K562 (cell line): ENCODE results near the gene LTA. TPM values are rescaled to one million over a fixed set of nuclear protein-coding genes. Genes with fewer than 3 reads are reported as not detected.

ENCODE experiments used
- ARHGAP35 ChIP-seq: fragments of 450-650 bp; IDR thresholded peaks from 2 replicates; pipeline ENCODE4 v1.6.1; 2018; ENCODE audit not compliant: partially characterized antibody
- ATF7 ChIP-seq: fragments of 450-650 bp; IDR thresholded peaks from 2 replicates; pipeline ENCODE4 v1.7.1; 2014; ENCODE audit warnings: mild to moderate bottlenecking, moderate library complexity
- CBX8 ChIP-seq: fragments of 200-600 bp; sonication (generic); IDR thresholded peaks from 2 replicates; pipeline ENCODE4 v1.6.1; 2012; ENCODE audit warnings: borderline replicate concordance, mixed run types, low read depth, mild to moderate bottlenecking, moderate library complexity, mixed read lengths, low read length, control low read depth, inconsistent platforms; ENCODE audit not compliant: poor library complexity, severe bottlenecking; ENCODE audit errors: extremely low read depth
- FOS ChIP-seq: IDR thresholded peaks from 3 replicates; pipeline ENCODE4 v1.6.1; 2011; ENCODE audit not compliant: insufficient read length; ENCODE audit errors: extremely low read depth
- KLF13 ChIP-seq: fragments of 450-650 bp; IDR thresholded peaks from 2 replicates; pipeline ENCODE4 v1.6.1; 2016; ENCODE audit warnings: missing genetic modification characterization, low read depth, mild to moderate bottlenecking, missing compliant biosample characterization, moderate library complexity, borderline replicate concordance
- MEF2A ChIP-seq: IDR thresholded peaks from 2 replicates; pipeline ENCODE4 v1.6.1; 2011; ENCODE audit warnings: low read depth, mild to moderate bottlenecking, low read length, moderate library complexity; ENCODE audit not compliant: control insufficient read depth
- MIER1 ChIP-seq: fragments of 450-650 bp; IDR thresholded peaks from 2 replicates; pipeline ENCODE4 v1.6.1; 2016; ENCODE audit warnings: antibody characterized with exemption, mild to moderate bottlenecking, low read depth
- MTA2 ChIP-seq: fragments of 450-650 bp; IDR thresholded peaks from 2 replicates; pipeline ENCODE4 v1.6.1; 2016; ENCODE audit warnings: low read depth
- NCOR1 ChIP-seq: fragments of 450-650 bp; IDR thresholded peaks from 2 replicates; pipeline ENCODE4 v1.6.1; 2016; ENCODE audit warnings: mild to moderate bottlenecking, moderate library complexity
- NKRF ChIP-seq: fragments of 450-650 bp; IDR thresholded peaks from 2 replicates; pipeline ENCODE4 v1.6.1; 2016; ENCODE audit warnings: borderline replicate concordance
- NONO ChIP-seq, 2 experiments: fragments of 200-400 bp in 1 of 2; fragments of 450-650 bp in 1 of 2; formaldehyde crosslinking in 1 of 2; IDR thresholded peaks; 2 replicates each; pipeline ENCODE4 v1.6.1; 2017; ENCODE audit warnings: low read depth in 2 of 2, mild to moderate bottlenecking in 2 of 2, moderate library complexity in 2 of 2, low read length in 1 of 2
- PTRF ChIP-seq: fragments of 450-650 bp; IDR thresholded peaks from 2 replicates; pipeline ENCODE4 v1.6.1; 2016; ENCODE audit warnings: mild to moderate bottlenecking, missing genetic modification characterization, missing compliant biosample characterization
- SAFB ChIP-seq: fragments of 200-400 bp; formaldehyde crosslinking; IDR thresholded peaks from 2 replicates; pipeline ENCODE4 v1.6.1; 2017; ENCODE audit warnings: low read depth, low read length, borderline replicate concordance
- SAP30 ChIP-seq: fragments of 200-600 bp; sonication (generic); IDR thresholded peaks from 2 replicates; pipeline ENCODE4 v1.6.1; 2012; ENCODE audit warnings: borderline replicate concordance, low read depth, mild to moderate bottlenecking, moderate library complexity, low read length, control low read depth, inconsistent platforms; ENCODE audit not compliant: insufficient read depth, poor library complexity, severe bottlenecking
- SIRT6 ChIP-seq: IDR thresholded peaks from one replicate; pipeline ENCODE4 v1.6.1; 2012; ENCODE audit warnings: low read depth, mild to moderate bottlenecking, control low read depth, inconsistent platforms, low read length, moderate library complexity
- SIX5 ChIP-seq, 2 experiments: IDR thresholded peaks; 2 replicates each; pipeline ENCODE4 v1.6.1; 2011; ENCODE audit warnings: low read length in 2 of 2, borderline replicate concordance in 1 of 2, low read depth in 1 of 2, mild to moderate bottlenecking in 1 of 2, moderate library complexity in 1 of 2; ENCODE audit not compliant: insufficient read depth in 1 of 2
- SMAD3 ChIP-seq: fragments of 450-650 bp; formaldehyde crosslinking; conservative IDR thresholded peaks from 2 replicates; pipeline ENCODE4 v1.4.0; 2020; ENCODE audit warnings: mild to moderate bottlenecking
- SNIP1 ChIP-seq: fragments of 450-650 bp; IDR thresholded peaks from 2 replicates; pipeline ENCODE4 v1.7.1; 2017; ENCODE audit warnings: low read depth, mild to moderate bottlenecking
- THRB ChIP-seq: fragments of 450-650 bp; formaldehyde crosslinking; conservative IDR thresholded peaks from 2 replicates; pipeline ENCODE4 v1.4.0; 2022; ENCODE audit warnings: mild to moderate bottlenecking, missing genetic modification characterization
- XRCC5 ChIP-seq: fragments of 200-400 bp; formaldehyde crosslinking; IDR thresholded peaks from 2 replicates; pipeline ENCODE4 v1.6.1; 2017; ENCODE audit warnings: low read depth, mild to moderate bottlenecking, low read length
- ZNF668 ChIP-seq: fragments of 250-450 bp; sonication (Bioruptor Pico); IDR thresholded peaks from 2 replicates; pipeline ENCODE4 v1.8.0; 2022; ENCODE audit warnings: mild to moderate bottlenecking, inconsistent platforms
- ZNF699 ChIP-seq: fragments of 250-450 bp; sonication (Bioruptor Pico); IDR thresholded peaks from 2 replicates; pipeline ENCODE4 v1.8.0; 2021; ENCODE audit warnings: mild to moderate bottlenecking, moderate library complexity; ENCODE audit not compliant: insufficient replicate concordance
- ZNF778 ChIP-seq: fragments of 450-650 bp; formaldehyde crosslinking; IDR thresholded peaks from 2 replicates; pipeline ENCODE4 v1.4.0; 2020; ENCODE audit warnings: mild to moderate bottlenecking, moderate library complexity
- polyA plus RNA-seq, 8 experiments: library from polyadenylated mRNA; depleted of rRNA in 4 of 8; stranded (reverse) in 5 of 8; unstranded in 3 of 8; fragments of >200 nt; fragmentation: Nextera tagmentation in 2 of 8; fragmentation: Illumina TruSeq in 1 of 8; extraction: Ambion mirVana in 2 of 8; extraction: Trizol in 1 of 8; gene quantifications; 2 replicates each; pipeline versions ENCODE4 v1.2.1 to v1.2.3, GENCODE V29; 2011 to 2014; ENCODE audit warnings: inconsistent platforms in 1 of 8, missing spikeins in 1 of 8
- total RNA-seq, 7 experiments: library from RNA; depleted of rRNA in 6 of 7; stranded (reverse); fragments of >200 nt in 6 of 7; fragmentation: Illumina TruSeq in 2 of 7; extraction: Trizol in 2 of 7; gene quantifications; 2 replicates each; pipeline versions ENCODE4 v1.2.1 to v1.2.3, GENCODE V29; 2011 to 2021; ENCODE audit warnings: low replicate concordance in 1 of 7
- TF ChIP-seq, protein P1 (sequence below): sonication (generic); formaldehyde crosslinking; IDR thresholded peaks from 2 replicates; pipeline ENCODE4 v1.8.1; 2023; ENCODE audit warnings: mild to moderate bottlenecking, missing genetic modification reagents

LTA gene
- total and polyA plus RNA-seq, 9 of the 15 experiments (the other 6 are each of a cell fraction or from before 2014, with no cell fraction given): 0.80 TPM; not detected in 8

- TF ChIP-seq FOS (no peak), ARHGAP35 (no peak), NKRF (no peak), ZNF778 (CRISPR knock-in tag) (no peak), ZNF668 (CRISPR knock-in tag) (no peak), SNIP1 (no peak), MIER1 (no peak), CBX8 (no peak), MEF2A (no peak), SMAD3 (CRISPR knock-in tag) (no peak), NONO (IDR thresholded peaks at IDR 0.05; ENCODE audit: low read depth in 2 of 2, low read length in 1 of 2) (no peak), SAP30 (no peak), MTA2 (no peak), THRB (CRISPR knock-in tag) (no peak), KLF13 (tag) (0 out of 2 replicates have a peak, but pooled peaks have one; percentile 43), NCOR1 (no peak), ATF7 (peak; percentile 30; the same call in 1 of the 2 replicates), XRCC5 (no peak), PTRF (tag) (no peak), ZNF699 (no peak), SIX5 (IDR thresholded peaks at IDR 0.05; ENCODE audit: borderline replicate concordance in 1 of 2, insufficient read depth in 1 of 2, low read depth in 1 of 2, low read length in 2 of 2) (no peak), SIRT6 (no peak), SAFB (no peak)
- TF ChIP-seq, protein P1, sequence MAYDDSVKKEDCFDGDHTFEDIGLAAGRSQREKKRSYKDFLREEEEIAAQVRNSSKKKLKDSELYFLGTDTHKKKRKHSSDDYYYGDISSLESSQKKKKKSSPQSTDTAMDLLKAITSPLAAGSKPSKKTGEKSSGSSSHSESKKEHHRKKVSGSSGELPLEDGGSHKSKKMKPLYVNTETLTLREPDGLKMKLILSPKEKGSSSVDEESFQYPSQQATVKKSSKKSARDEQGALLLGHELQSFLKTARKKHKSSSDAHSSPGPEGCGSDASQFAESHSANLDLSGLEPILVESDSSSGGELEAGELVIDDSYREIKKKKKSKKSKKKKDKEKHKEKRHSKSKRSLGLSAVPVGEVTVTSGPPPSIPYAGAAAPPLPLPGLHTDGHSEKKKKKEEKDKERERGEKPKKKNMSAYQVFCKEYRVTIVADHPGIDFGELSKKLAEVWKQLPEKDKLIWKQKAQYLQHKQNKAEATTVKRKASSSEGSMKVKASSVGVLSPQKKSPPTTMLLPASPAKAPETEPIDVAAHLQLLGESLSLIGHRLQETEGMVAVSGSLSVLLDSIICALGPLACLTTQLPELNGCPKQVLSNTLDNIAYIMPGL: peak; percentile 74; the same call in 1 of the 2 replicates
These were observed 25.6 kb upstream of the LTA start, which contains the start of gene ATP6V1G2 (continued) for GRCh38 chr6:31546339-31546957.
